Pons (tissue), 1 donor: ENCODE results near the gene CDK16.

Experiments used
- DNase-seq: peaks from one replicate; pipeline ENCODE4 v3.0.0-alpha.2; 2016; ENCODE audit warnings: low spot score

Gene CDK16

DNA sequence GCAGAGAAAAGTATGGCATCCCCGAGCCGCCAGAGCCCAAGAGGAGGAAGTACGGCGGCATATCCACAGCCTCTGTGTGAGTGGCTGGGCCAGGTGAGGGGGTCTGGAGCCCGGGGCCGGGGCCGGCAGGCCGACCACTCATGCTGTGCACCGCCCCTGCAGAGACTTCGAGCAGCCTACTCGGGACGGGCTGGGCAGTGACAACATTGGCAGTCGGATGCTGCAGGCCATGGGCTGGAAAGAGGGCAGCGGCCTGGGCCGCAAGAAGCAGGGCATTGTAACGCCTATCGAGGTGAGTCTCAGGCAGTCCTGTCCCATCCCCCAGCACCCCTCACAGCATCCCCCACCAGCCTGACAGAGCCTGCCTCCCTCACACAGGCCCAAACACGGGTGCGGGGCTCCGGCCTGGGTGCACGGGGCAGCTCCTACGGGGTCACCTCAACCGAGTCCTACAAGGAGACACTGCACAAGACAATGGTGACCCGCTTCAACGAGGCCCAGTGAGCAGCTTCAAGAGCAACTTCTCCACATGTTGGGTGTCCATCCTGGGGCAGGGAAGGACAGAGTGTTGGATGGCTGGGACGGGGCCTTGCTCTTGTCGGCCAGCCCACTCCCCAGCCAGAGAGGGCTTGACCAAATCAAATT, 32.3 kb upstream of the CDK16 start:
- DNase-seq, result no peak

DNA sequence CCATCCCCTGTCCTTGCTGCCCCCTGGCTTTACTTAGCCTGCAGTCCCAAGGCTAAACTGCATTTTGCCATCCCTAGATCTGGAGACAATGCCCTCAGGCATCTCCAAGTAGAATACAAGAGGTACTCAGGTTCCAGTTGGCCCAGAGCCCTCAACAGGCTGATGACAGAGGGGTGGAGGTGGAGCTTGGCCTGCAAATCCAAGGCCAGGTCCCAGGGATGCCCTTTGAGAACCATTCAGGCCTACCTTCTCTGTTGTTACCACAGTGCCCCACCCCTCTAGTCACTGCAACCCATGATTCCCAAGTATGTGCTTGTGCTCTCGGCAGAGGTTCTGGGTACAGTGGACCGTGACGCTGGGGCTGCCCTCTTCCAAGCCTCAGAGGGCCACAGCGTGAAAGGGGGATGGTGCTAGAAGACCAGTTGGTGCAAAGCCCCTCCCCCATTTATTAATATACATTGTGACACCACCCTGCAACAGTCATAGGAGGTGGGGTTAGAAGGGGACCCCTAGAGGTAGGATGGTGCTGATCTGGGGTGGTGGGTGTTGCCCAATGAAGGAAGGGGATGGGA, 31.3 kb upstream of the CDK16 start:
- DNase-seq, result no peak

DNA sequence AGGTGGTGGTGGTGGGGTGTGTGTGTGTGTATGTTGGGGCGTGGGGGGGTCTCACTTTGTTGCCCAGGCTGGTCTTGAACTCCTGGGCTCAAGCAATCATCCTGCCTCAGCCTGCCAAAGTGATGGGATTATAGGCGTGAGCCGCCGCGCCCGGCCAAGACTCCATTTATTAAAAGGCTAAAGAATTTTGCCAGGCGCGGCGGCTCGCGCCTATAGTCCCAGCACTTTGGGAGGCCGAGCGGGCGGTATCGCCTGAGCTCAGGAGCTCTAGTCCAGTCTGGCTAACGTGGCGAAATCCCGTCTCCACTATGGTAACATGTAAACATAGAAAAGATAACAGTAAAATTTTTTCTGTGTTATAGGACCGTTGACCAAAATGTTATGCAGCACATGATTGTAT, 28.6 kb upstream of the CDK16 start:
- DNase-seq, result no peak

DNA sequence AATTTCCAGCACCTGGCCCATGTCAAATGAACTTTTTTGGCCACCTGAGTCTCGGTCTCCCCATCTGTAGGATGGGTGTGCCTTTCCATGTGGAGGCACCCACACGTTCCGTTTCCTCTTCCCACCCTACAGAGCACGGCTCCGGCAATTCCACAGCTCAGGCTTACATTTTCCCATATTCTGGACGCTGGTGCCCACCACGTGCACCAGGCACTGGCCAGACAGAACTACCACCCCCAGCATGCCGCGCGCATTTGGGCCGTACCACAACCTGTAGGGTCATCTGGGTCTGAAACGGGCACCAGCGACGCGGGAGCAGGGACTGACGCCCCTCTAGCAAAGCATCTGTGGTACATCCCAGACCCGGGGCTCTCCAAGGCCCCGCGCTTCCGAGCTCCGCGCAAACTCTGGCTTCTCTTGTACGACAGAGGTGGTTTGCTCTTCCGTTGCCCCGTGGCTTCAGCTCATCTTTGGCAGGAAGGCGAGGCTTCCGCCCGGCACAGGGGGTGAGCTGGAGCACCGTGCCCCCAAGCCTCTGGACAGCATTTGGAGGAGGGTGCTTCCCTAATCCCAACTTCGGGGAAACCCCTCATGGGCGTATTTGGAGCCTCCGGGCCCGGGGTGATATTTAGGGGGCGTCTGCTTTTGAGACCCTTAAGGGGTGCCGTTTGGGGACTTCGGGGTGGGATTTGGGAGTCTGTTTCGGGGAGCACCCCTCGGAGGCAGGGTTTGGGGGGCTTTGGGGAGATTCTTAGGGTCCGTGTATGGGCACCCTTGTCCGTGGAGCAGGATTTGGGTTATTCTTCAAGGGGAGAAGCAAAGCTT, 27.8 kb upstream of the CDK16 start:
- DNase-seq, result peak; percentile 77

DNA sequence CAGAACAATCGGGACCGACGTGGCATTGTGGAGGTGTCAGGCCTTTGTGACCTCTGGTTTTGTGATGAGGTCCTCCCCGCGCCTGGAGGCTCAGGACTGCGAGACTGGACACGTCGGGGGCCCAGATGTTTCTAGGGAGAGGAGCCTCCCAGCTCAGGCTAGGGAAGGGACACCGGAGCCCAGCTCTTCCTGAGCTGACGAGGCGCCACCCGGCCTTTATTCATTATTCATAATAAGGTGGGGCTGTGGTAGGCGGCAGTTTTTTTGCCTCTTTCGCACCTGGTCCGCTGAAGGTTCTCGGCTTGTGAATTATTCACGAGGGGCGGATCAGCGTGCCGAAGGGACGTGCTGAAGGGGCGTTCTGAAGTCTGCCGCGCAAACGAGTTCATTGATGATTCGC, 27.1 kb upstream of the CDK16 start:
- DNase-seq, result no peak

DNA sequence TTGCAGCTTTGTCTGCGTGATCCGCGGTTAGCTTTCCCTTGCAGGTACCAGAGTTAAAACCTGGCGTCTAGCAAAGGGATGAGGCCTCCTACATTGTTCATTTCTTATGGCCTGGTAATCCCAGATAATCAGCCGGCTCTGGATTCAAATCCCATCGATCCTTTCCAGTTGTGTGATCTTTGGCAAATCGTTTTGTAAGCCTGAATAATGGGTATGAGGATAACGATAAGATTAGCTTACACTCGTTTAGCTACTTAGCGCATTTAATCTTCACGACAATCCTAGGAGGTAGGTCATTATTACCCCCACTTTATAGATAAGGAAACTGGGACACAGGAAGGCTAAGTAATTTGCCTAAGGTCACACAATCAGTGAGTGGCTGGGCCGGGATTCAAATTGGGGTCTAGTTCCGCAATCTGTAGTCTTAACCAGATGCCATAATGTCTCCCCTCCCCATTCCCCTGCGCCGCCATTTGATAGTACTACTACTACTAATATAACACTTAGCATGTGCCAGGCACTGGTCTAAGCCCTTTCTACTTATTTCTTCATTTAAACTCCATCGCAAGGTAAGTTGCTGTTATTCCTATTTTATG, 26.6 kb upstream of the CDK16 start:
- DNase-seq, result no peak

DNA sequence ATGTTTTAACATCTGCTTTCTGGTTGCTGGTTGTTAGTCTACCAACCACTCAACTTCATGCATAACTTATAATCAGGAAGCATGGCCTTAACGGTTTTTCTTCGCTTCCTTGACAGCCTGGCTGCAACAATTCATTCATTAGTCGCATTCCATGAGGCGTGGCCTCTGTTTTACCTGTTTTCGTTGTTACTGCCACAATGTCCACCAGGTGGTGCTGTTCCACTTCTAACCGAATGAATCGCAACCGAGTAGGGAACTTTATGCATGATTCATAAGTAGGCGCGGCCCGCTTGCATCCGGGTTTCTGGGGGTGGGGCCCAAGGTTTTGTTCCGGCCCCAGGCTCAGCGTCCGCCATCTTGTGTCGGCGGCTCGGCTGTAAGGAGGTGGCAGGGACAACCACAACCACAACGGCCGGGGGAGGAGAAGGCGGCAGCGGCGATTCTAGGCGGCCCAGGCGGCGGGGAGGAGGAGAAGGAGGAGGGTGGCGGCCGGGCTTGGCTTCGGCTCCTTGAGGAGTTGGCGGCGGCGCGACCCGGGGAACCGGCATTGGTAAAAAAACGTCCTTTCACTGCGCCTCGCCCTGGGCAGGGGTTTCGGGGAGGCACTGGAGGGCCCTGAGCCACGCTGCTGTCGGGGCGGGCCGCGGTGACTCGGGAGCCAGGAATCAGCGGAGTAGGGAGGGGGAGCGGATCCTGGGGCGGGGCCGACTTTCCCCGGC, 24.8 kb upstream of the CDK16 start, which contains the start of gene UBA1:
Gene UBA1 (plus strand): TSS at position 355 of the 719 bp plus-strand sequence. CDS start 4,974 bp downstream, outside the sequence.
- peak; percentile 96 for DNase-seq

DNA sequence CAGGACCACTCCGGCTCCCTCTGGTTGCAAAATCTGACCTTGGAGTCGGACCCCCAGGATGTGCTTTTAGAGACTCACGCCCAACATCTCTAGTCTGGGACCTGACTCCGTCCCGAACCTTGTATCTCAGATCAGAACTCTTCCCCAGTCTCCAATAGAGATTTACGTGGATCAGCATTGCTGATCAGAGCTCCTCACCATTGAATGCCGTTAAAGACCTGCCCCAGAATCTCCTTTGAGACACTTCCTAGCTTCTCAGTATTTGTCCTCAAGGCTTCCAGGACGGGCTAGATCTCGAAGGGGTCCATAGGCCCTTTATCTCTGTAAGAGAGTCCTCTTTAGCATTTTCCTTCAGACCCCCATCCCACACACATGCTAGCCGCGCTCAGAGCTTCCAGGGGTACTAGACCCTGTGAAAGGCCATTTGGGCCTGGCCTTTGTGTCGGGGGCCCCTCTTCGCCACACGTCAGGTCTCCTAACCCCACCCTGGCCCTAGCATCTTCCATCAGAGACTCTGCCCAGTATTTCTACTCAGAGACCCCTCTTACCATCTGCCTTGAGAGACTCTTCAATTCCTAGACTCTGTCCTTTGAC, 24.2 kb upstream of the CDK16 start:
- no peak for DNase-seq

DNA sequence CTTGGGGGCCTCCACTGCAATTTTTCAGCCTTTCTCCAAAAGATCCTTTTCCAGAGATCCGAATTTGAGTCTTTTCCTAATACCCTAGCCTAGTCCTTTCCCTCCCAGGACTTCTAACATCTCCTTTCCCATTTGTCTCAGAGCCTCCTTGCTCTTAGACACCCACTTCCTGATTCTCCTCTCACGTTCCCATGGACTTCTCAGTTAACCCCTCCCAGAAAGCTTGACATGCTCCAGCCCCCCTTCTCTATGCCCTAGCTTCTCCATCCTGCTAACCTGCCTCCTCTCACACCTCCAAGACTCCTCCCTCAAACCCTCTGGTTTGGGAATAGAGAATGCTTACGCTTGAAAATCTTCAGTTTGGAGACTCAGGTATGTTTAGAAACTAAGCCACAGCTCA, 22.4 kb upstream of the CDK16 start:
- no peak for DNase-seq

DNA sequence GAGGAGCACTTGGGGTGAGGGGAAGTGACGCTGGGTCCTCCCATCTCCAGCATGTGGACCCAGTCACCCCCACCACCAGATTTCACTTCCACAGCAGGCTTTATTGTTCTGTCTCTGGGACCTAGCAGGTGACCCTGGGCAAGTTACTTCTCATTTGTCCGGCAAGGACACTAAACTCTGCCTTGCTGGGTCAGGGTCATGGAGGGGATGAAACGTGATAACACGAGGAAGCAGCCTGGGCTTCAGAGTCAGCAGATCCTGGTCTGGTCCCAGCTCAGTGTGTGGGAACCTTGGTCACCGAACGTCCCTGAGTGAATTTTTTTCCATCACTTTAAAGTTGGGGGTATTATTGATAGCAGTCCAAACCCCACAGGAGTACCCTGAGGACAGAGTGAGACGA, 21.0 kb upstream of the CDK16 start:
- no peak for DNase-seq

DNA sequence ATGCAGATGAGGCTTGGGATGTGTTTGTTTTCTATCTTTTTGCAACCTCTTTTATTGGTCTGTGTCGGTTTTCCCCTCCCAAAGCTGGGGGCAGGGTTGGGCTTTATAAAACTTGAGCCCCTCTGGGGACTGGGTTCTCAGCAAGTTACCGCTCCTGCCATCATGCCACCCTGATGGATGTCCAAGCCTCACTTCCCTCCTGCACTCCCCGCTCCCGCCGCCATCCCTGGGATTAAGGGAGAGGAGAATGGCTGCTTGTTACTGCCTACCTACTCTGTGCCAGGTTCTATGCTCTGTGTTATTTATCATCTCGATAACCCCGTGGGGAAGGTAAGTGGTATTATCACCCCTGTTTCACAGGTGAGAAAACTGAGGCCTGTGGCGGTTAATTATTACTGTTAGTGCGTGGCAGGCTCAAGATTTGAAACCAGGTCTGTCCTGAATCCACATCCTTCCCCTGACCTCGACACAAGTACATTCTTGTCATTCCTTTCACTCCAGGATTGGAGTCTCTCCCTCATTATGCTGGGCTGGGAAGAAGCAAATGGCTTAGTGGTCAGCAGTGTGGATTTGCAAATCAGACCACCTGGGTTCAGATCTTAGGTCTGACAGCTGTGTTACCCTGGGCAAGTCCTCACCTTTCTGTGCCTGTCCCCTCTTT, 20.3 kb upstream of the CDK16 start:
- DNase-seq, result no peak

DNA sequence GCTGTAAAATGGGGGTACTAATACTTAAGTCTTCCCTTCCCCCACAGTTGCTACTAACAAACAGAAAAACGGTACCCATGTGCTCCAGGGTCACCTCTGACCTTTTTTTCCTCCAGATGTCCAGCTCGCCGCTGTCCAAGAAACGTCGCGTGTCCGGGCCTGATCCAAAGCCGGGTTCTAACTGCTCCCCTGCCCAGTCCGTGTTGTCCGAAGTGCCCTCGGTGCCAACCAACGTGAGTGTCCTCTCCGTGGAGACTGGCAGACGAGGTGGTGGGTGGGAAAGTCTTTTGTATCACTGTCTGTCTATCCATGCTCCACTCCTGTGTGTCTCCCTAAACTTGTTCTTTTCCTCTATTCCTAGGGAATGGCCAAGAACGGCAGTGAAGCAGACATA, 19.8 kb upstream of the CDK16 start:
- no peak for DNase-seq

DNA sequence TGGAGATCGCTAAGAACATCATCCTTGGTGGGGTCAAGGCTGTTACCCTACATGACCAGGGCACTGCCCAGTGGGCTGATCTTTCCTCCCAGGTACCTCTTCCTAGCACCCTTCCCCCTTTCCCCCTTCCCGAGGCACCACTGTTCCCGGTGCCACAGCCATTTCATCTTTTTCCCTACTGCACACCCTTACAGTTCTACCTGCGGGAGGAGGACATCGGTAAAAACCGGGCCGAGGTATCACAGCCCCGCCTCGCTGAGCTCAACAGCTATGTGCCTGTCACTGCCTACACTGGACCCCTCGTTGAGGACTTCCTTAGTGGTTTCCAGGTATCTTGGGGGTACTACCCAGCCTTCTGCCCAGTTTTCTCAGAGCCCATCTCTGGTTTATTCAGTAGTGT, 19.2 kb upstream of the CDK16 start:
- no peak for DNase-seq

DNA sequence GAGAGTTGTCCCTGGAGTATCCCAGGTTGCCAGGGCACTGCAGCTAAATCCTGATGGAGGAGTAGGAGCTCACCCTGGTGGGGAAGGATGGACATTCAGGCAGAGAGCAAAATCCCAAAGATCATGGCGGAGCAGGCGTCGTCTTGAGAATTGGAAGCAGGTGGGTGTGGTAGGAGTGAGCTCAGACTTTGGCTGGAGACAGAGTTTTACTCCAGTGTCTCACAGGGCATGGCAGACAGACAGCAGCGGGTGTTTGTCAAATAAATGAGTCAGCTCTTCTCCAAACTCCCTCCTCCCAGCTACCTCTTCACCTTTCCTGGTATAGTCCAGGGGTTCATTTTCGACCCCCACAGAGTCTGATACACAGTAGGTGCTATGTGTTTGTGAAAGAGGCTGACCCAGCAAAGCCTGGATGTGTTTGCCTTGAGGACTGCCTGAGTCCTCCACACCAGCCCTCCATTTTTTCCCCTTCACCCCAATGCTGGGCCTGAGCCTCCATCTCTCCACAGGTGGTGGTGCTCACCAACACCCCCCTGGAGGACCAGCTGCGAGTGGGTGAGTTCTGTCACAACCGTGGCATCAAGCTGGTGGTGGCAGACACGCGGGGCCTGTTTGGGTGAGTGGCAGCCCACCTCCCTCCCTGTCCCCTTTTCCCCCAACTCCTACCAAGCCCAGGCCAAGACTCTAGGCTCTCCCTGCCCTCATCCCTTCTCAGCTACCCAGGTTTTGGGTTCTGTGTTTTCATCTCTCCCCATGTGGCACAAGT, 17.9 kb upstream of the CDK16 start:
- DNase-seq, result no peak

DNA sequence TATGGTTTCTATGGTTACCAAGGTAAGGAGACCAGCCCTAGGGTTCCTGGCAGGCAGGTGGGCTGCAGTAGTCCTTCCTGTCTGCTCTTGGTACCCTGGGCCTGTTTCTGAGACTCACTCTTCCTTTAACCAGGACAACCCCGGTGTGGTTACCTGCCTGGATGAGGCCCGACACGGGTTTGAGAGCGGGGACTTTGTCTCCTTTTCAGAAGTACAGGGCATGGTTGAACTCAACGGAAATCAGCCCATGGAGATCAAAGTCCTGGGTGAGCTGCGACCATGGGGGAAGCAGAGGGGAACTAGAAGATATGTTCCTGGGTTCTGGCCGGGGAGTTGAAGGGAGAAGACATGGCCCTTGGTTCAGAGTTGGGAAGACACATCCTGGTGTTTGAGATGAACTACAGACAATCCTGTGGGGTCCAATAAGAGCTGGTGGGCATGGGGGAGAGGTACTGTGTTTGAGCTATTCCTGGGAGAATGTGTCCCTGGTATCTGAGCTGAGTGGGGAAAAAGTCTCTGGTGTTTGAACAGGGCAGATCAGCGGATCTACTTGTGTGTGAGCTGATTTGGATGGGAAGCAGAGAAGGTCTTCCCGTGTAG, 17.0 kb upstream of the CDK16 start:
- DNase-seq, result no peak

DNA sequence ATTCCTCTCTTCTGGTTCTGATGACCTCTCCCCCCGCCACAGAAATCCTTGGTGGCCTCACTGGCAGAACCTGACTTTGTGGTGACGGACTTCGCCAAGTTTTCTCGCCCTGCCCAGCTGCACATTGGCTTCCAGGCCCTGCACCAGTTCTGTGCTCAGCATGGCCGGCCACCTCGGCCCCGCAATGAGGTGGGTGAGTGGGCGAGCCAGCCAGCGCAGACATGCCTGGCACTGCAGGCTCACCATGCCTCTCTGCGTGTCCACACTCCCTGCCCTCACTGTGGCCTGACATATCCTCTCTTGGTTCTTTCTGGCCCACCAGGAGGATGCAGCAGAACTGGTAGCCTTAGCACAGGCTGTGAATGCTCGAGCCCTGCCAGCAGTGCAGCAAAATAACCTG, 16.2 kb upstream of the CDK16 start:
- no peak for DNase-seq

DNA sequence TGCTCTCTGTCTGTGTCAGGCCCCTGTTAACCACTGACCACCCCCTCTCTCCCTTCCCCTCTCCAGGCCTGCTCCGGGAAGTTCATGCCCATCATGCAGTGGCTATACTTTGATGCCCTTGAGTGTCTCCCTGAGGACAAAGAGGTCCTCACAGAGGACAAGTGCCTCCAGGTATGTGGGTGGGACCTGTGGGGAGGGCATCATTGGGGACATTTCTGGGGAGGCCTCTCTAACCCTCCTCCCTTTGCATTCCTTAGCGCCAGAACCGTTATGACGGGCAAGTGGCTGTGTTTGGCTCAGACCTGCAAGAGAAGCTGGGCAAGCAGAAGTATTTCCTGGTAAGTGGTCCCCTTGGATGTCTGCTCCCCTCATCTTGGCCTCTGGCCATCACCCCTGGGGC, 15.6 kb upstream of the CDK16 start:
- no peak for DNase-seq

DNA sequence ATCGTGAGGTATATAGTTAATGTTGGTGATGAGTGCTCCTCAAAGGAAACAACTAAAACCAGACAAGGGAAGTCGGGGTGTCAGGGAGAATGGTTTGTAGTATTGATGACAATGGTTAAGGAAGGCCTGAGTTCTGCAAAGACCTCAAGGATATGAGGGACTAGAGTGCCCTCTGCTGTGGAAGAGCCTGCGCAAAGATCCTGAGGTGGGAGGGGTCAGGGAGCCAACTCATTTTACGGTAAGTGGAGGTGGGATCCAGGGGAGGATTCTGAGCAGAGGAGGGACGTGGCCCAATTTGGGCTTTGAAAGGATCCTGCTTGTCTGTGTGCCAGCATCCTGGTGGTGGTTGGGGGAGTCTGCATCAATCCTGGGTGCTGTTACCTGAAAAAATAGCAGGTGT, 13.5 kb upstream of the CDK16 start:
- DNase-seq, result no peak

DNA sequence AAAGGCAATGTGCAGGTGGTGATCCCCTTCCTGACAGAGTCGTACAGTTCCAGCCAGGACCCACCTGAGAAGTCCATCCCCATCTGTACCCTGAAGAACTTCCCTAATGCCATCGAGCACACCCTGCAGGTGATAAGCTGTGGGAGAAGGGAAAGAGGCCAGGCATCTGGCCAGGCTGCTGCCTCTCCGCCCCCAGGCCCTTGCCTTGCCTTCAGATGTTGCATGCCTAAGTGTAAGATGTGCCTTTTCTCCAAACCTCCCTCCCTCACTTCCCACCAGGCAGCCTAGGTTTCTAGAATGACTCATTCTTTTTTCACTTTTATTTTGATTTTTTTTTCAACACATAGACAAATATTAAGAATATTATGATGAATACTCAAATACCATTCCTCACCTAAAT, 12.2 kb upstream of the CDK16 start:
- no peak for DNase-seq

DNA sequence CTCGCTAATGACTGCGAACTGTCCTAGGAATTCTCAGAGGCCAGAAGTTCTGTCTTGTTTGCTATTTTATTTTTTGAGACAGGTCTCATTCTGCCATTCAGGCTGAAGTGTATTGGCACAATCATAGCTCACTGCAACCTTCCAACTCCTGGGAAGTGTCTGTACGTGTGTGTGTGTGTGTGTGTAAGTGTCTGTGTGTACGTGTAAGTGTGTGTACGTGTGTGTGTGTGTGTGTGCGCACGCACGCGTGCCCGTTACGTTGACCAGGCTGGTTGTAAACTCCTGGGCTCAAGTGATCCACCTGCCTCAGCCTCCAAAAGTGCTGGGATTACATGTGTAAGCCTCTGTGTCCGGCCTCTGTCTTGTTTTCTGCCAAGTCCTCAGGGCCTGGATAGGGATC, 10.4 kb upstream of the CDK16 start:
- no peak for DNase-seq
